GM21360 (cell line): ENCODE results near the gene DMRTB1.

Experiments used
- ATAC-seq: cut with Tn5 transposase; IDR thresholded peaks from one replicate; pipeline ENCODE4 v1.9.1; 2021; ENCODE audit warnings: mild to moderate bottlenecking, moderate library complexity; ENCODE audit not compliant: unreplicated experiment

Gene DMRTB1

DNA sequence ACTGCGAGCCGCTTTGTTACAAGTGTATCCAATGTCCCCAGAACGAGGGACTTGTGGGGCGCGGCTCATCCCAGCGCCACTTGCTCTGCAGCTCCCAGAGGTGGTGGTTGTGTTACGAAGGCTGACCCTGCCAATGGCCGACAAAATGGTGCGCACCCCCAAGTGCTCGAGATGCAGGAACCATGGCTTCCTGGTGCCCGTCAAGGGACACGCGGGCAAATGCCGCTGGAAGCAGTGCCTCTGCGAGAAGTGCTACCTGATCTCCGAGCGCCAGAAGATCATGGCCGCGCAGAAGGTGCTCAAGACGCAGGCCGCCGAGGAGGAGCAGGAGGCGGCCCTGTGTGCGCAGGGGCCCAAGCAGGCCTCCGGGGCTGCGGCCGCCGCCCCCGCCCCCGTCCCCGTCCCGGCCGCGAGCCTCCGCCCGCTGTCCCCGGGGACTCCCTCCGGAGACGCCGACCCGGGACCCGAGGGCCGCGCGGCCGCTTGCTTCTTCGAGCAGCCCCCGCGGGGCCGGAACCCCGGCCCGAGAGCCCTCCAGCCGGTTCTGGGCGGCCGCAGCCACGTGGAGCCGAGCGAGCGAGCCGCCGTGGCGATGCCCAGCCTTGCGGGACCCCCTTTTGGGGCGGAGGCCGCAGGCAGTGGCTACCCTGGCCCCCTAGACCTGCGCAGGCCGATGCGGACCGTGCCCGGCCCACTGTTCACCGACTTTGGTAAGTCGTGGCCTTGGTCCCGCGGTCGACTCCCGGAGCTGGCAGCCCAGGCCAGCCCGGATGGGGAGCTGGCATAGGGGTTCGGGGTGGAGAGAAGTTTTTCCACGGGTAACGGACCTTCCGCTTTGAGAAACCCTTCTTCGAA, at the start of gene DMRTB1:
Gene DMRTB1 (plus strand): TSS at position 79 of the 855 bp plus-strand sequence. CDS start 55 bp downstream, at position 134.
- ATAC-seq: no peak

GRCh38 chr1:53409695-53410094, 49.5 kb upstream of the DMRTB1 start:
- no peak for ATAC-seq

DNA sequence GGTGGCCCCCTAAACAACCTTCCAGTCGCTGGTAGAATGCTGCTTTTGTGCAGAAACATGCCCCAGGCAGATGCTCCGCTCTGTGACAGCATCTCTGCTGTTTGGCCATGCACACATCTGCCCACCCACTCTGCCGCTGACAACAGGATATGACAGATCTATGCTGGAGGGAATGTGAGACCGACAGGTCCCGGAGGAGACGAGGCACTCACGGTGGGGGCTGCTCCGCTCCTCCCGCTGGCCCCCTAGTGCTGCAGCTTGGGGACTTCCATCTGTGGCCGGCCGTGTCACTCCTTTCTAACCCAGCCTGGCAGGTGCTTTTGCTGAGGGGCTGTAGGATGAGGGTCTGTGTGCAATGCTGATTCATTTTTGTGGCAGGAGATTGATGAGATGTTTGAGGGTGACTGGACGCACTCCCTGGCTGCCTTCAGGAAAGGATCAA, 49.1 kb upstream of the DMRTB1 start:
- no peak for ATAC-seq

DNA sequence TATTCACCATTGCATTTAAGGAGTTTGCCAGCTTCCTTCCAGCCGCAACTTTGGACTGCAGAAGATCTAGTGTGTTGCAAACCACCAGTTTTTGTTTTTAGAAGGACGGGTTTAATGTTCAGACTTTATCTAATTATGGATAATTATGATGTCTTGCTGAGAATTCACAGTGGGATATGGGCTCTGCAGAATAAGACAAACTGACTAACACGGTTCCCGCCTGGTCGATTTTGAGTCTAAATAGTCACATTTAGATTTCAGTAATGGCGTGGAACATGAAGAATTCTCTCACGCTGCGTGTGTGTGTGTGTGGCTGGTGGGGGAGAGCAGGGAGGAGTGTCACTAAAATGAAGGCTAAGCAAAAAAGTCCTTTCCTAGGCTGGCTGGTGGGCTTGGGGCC, 48.5 kb upstream of the DMRTB1 start:
- ATAC-seq: no peak

DNA sequence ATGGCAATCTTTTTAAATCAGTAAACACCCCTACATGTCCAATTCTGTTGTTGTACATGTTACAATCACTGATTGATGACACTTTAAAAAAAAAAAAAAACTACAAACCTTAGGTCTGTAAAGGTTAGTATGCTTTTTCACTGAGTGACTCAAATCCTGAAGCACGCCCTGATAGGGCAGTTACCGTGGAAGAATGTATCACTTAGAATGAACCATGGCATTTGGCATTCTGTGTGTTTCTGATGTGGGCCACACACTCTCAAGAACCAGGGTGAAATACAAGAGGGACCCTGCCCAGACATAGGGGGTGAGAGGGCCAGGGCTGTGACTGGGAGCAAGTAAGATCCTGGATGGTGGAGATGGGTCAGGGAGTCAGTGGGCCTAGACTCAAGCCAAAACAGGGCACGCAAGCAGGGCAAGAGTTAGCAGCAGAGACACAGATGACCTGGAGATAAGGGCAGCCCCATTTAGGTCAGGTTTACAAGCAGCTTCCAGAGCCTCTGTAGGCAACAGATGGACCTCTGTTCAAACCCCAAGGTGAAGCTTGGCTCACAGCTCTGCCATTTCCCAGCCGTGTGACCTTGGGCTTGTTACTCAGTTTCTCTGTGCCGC, 47.6 kb upstream of the DMRTB1 start:
- ATAC-seq: no peak

DNA sequence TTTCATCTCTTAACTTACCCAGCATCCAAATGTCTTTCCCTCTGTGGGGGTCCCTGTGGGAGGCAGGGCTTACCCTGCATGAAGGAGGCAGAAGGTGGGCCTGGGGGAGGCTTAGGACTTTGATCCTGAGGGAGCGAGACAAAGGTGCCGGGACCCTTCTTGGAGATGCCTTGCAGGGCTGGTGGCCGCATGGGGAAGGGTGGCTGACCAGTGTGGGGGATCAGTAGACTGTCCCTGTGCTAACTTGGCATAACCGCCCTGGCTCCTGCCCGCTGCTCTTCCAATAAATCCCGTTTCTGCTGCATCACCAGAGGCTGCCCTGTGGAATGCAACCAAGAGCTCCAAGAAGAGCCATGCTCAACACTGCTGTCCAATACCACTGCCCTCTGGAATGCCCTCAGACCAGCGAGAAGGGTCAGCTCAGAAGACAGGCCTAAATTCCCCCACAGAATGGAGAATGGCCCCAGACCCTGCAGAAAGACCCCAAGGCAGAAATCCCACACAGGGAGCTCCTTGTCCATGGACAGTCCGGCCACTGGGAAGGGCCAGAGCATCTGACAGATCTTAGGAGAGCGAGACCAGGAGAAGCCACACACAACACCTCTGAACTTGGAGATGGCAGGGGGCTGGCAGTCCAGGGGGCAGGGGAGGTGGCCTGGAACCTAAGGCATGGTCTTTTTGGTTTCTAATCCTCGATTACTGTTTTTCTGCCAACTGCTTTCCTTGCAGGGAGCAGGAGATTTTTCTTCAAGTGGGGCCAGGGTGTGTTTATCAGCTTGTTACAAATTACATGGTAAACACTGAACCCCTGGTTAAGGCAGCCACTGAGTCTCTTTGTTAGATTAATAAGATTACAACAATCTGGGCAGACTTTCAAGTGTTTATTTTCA, 46.7 kb upstream of the DMRTB1 start:
- no peak for ATAC-seq

GRCh38 chr1:53413175-53414001, 45.8 kb upstream of the DMRTB1 start:
- peak; percentile 54 for ATAC-seq

GRCh38 chr1:53414632-53415031, 44.6 kb upstream of the DMRTB1 start:
- ATAC-seq: no peak

GRCh38 chr1:53415432-53415831, 43.8 kb upstream of the DMRTB1 start:
- no peak for ATAC-seq

GRCh38 chr1:53416269-53416813, 42.9 kb upstream of the DMRTB1 start:
- no peak for ATAC-seq

GRCh38 chr1:53417074-53417511, 42.1 kb upstream of the DMRTB1 start:
- no peak for ATAC-seq

DNA sequence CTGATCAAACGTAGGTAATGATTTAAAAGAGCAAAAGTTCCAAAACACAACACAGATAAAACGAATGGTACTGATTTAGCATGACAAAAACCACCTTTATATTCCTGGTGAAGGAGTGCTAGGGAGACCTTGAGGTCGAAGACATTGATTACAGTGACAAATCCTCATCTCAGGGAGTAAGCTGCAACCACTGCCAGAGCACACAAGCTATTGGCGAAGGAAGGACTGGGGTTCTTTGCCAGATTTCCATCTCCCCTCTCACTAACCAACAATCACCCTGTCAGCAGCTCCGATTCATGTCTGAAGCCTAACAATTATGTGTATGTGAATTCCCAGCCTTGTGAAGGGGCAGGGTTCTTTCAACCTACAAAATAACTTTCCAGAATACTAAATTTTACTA, 40.2 kb upstream of the DMRTB1 start:
- no peak for ATAC-seq

DNA sequence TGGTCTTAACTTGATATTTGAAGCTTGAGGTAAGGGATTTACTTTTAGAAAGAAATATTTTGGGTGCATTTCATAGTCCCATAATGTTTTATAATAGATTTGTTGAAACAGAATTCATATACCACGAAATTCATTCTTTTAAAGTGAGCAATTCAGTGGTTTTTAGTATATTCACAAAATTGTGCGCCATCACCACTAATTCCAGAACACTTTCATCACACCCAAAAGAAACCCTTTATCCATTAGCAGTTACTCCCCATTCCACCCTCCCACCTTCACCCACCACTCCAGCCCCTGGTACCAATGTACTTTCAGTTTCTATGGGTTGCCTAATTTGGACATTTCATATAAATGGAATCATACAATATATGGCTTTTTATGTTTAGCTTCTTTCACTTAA, 38.9 kb upstream of the DMRTB1 start:
- no peak for ATAC-seq

- ATAC-seq: no peak
These were observed 38.0 kb upstream of the DMRTB1 start for GRCh38 chr1:53421208-53421607.

- ATAC-seq: no peak
These were observed 28.9 kb upstream of the DMRTB1 start for GRCh38 chr1:53430261-53430660.

DNA sequence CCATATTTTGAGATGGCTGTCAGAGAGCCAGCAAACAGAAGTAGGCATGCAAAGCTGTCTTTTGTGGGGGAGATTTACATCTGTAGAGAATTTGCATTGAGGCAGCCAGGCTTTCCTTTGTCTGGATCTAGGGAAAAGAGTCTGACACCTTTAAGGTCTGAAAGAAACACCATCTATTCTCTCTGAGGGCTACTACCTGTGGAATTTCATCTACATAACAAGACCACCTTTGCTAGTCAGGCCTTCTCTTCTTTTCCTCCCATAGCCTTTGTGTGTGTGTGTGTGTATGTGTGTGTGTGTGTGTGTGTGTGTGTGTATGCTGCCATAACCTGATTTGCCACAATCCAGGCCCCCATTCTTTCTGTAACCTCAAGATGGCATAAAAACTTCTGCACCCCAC, 28.4 kb upstream of the DMRTB1 start:
- ATAC-seq: no peak

GRCh38 chr1:53431244-53431643, 28.0 kb upstream of the DMRTB1 start:
- ATAC-seq: no peak

- ATAC-seq: no peak
These were observed 27.2 kb upstream of the DMRTB1 start for GRCh38 chr1:53431805-53432565.

GRCh38 chr1:53432611-53433010, 26.6 kb upstream of the DMRTB1 start:
- no peak for ATAC-seq
